ENCODE results near the gene NCKAP5.

NCKAP5 gene

GRCh38 chr2:133568172-133568571 is at the start of gene NCKAP5:
TSS of gene NCKAP5 (minus strand) at chr2:133568463. CDS start at chr2:133517526, 50,937 bp downstream.
- no peak for DNase-seq

- no peak for DNase-seq
Observed at GRCh38 chr2:133609664-133610063, 41.4 kb upstream of the NCKAP5 start.

- DNase-seq = no peak
Observed at GRCh38 chr2:133608291-133608690, 40.0 kb upstream of the NCKAP5 start.

- no peak for DNase-seq
Observed at GRCh38 chr2:133607679-133608078, 39.4 kb upstream of the NCKAP5 start.

- no peak for DNase-seq
Observed at GRCh38 chr2:133606616-133607015, 38.4 kb upstream of the NCKAP5 start.

GRCh38 chr2:133605766-133606137 is 37.5 kb upstream of the NCKAP5 start:
- DNase-seq = no peak

GRCh38 chr2:133605011-133605765 is 36.9 kb upstream of the NCKAP5 start:
- DNase-seq = no peak

GRCh38 chr2:133603109-133603508 is 34.8 kb upstream of the NCKAP5 start:
- no peak for DNase-seq

- DNase-seq = no peak
Observed at GRCh38 chr2:133602538-133602937, 34.3 kb upstream of the NCKAP5 start.

- no peak for DNase-seq
Observed at GRCh38 chr2:133600266-133600928, 32.1 kb upstream of the NCKAP5 start.

GRCh38 chr2:133599811-133600210 is 31.5 kb upstream of the NCKAP5 start:
- DNase-seq = no peak

GRCh38 chr2:133599211-133599803 is 31.0 kb upstream of the NCKAP5 start:
- no peak for DNase-seq

GRCh38 chr2:133598769-133599168 is 30.5 kb upstream of the NCKAP5 start:
- no peak for DNase-seq

GRCh38 chr2:133596701-133597393 is 28.6 kb upstream of the NCKAP5 start:
- no peak for DNase-seq

- no peak for DNase-seq
Observed at GRCh38 chr2:133591164-133591563, 22.9 kb upstream of the NCKAP5 start.

GRCh38 chr2:133589456-133589855 is 21.2 kb upstream of the NCKAP5 start:
- no peak for DNase-seq

- DNase-seq = no peak
Observed at GRCh38 chr2:133588144-133588543, 19.9 kb upstream of the NCKAP5 start.

GRCh38 chr2:133586978-133587377 is 18.7 kb upstream of the NCKAP5 start:
- no peak for DNase-seq

- no peak for DNase-seq
Observed at GRCh38 chr2:133581010-133581760, 12.9 kb upstream of the NCKAP5 start.

GRCh38 chr2:133579274-133579673 is 11.0 kb upstream of the NCKAP5 start:
- no peak for DNase-seq

- DNase-seq = no peak
Observed at GRCh38 chr2:133576714-133577113, 8.5 kb upstream of the NCKAP5 start.

- no peak for DNase-seq
Observed at GRCh38 chr2:133574620-133575019, 6.4 kb upstream of the NCKAP5 start.

- no peak for DNase-seq
Observed at GRCh38 chr2:133574186-133574585, 5.9 kb upstream of the NCKAP5 start.

All from NCI-H1048 (cell line).